HFFc6 (cell line): ENCODE data around the gene COPS4. TPM values are rescaled to one million over a fixed set of nuclear protein-coding genes. Genes with fewer than 3 reads are reported as not detected.
"Not testable (repeated sequence)": the region's sequence is repeated elsewhere in the genome, so short reads cannot be mapped to it uniquely, and the experiment has no call there.

Source experiments
- DNase-seq: peaks from one replicate; pipeline ENCODE4 v3.0.0-alpha.2; 2018
- H3K27ac Mint-ChIP-seq: 2 replicates; pipeline ENCODE4 v1.8.0; 2020; ENCODE audit warnings: mild to moderate bottlenecking, mixed read lengths
- H3K27me3 Mint-ChIP-seq: 2 replicates; pipeline ENCODE4 v1.8.0; 2021; ENCODE audit warnings: mild to moderate bottlenecking, moderate library complexity, mixed read lengths; ENCODE audit not compliant: insufficient read depth
- H3K36me3 Mint-ChIP-seq: 2 replicates; pipeline ENCODE4 v1.8.0; 2021; ENCODE audit warnings: low read depth, mixed read lengths
- H3K4me1 Mint-ChIP-seq: 2 replicates; pipeline ENCODE4 v1.8.0; 2020; ENCODE audit warnings: low read depth, mixed read lengths
- H3K4me3 Mint-ChIP-seq: 2 replicates; pipeline ENCODE4 v1.8.0; 2020; ENCODE audit warnings: mild to moderate bottlenecking, moderate library complexity, mixed read lengths
- H3K9me3 Mint-ChIP-seq: 2 replicates; pipeline ENCODE4 v1.8.0; 2020; ENCODE audit warnings: mild to moderate bottlenecking, mixed read lengths
- total RNA-seq, 6 experiments: library from RNA; stranded (reverse); fragmentation: NEBNext Ultra II Directional; extraction: Animal tissue kit (Norgen Biotek cat#: 25700); gene quantifications; 2 replicates in 1 of 6; 3 replicates in 5 of 6; pipeline ENCODE4 v1.2.3, GENCODE V29; 2021
- TF ChIP-seq, protein P1 (sequence below): fragments of 200-600 bp; sonication (generic); IDR thresholded peaks from 2 replicates; pipeline ENCODE4 v1.5.0; 2021; ENCODE audit warnings: antibody characterized with exemption, mild to moderate bottlenecking

COPS4 gene
- total RNA-seq, 6 experiments from 2014 or later: 56.4 to 73.6 (median 69.2) TPM

DNA sequence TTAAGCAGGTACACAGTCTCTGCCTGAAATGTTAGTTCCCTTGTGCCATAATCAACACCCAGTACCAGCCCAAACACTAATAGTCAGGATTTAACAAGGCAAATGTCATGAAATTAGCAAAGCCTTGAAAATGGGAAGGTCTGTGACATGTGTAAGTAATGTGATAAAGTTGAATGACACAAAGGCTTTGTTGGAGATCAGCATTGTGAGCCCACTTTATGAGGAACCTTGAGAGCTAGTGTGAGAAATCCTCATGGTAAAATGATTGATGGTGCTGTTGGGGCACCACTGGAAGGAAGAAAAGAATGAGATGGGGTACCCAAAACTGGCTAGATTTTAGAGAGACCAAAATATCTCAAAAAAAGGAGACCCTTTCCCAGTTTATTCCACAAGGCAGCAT lies 21.1 kb upstream of the COPS4 start:
- no peak for DNase-seq
- H3K4me1 Mint-ChIP-seq: peaks cover 34% of the 10 kb centered on the region
- TF ChIP-seq, protein P1, sequence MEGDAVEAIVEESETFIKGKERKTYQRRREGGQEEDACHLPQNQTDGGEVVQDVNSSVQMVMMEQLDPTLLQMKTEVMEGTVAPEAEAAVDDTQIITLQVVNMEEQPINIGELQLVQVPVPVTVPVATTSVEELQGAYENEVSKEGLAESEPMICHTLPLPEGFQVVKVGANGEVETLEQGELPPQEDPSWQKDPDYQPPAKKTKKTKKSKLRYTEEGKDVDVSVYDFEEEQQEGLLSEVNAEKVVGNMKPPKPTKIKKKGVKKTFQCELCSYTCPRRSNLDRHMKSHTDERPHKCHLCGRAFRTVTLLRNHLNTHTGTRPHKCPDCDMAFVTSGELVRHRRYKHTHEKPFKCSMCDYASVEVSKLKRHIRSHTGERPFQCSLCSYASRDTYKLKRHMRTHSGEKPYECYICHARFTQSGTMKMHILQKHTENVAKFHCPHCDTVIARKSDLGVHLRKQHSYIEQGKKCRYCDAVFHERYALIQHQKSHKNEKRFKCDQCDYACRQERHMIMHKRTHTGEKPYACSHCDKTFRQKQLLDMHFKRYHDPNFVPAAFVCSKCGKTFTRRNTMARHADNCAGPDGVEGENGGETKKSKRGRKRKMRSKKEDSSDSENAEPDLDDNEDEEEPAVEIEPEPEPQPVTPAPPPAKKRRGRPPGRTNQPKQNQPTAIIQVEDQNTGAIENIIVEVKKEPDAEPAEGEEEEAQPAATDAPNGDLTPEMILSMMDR: no peak
- H3K4me3 Mint-ChIP-seq: peak overlapping the region; percentile 93
- H3K27me3 Mint-ChIP-seq: peaks cover 2% of the 10 kb centered on the region; the same call in 1 of the 2 replicates
- peak overlapping the region; percentile 91 for H3K27ac Mint-ChIP-seq
- no peaks in the 10 kb centered on the region for H3K9me3 Mint-ChIP-seq
- no peaks in the 10 kb centered on the region for H3K36me3 Mint-ChIP-seq

DNA sequence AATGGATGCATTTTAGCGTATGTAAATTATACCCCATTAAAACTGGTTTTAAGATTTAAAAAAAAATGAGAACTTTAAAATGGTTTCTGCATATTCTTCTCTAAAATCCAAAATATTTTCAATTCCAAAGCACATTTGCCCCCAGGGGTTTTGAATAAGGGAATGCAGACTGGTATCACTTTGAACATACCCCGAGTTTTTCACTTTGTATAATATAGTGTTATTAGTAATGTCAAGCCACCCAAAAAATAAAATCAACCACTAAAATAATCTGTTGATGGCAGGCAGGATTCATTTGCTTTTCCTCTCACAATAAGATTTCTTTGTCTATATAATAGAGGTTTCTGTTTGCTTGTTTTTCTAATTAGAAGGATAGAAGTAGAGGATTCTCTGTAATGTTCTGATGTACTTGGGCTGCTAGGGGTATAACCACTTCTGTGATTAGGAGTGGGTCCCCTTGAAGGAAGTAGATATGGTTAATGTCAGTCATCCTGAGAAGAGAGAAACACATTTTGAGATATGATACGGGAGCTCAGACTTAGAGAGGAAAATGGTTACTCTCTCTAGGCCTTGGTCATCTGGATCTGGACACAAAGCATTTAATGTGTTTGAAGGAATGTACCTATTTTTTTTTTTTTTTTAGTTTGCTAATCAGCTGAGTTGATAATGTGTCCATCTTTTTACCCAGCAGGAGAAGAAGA lies 15.0 kb upstream of the COPS4 start:
- Mint-ChIP-seq H3K4me3 (no peak overlapping the region), H3K27me3 (no peaks in the 10 kb centered on the region; the same call in 1 of the 2 replicates), H3K9me3 (peaks cover 15% of the 10 kb centered on the region), H3K4me1 (peaks cover 20% of the 10 kb centered on the region), H3K27ac (no peak overlapping the region), H3K36me3 (peaks cover 14% of the 10 kb centered on the region)
- TF ChIP-seq, protein P1: no peak
- no peak for DNase-seq

DNA sequence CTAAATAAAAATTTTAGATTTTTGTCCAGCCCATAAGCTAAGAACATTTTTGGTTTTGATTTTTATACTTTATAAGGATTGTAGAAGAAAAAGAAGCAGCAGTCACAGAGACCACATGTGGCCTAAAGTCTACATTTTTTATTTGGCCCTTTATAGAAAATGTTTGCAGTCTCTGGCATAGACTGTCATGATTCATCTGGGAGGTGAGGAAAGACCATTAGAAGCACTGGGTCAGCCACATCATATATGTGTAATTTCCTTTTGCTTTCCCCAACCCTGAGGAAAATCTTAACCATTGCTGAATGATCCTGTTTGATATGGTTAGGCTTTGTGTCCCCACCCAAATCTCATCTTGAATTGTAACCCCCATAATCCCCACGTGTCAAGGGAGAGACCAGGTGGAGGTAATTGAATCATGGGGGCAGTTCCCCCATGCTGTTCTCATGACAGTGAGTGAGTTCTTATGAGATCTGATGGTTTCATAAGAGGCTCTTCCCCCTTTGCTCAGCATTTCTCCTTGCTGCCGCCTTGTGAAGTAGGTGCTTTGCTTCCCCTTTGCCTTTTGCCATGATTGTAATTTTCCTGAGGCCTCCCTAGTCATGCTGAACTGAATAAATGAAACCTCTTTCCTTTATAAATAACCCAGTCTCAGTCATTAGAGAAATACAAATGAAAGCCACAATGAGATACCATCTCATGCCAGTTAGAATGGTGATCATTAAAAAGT lies 12.1 kb upstream of the COPS4 start:
- peak overlapping the region; percentile 84 for H3K27ac Mint-ChIP-seq
- TF ChIP-seq, protein P1: no peak
- peak overlapping the region; percentile 46 for H3K4me3 Mint-ChIP-seq
- H3K4me1 Mint-ChIP-seq: peaks cover 20% of the 10 kb centered on the region
- peaks cover 4% of the 10 kb centered on the region; the same call in 1 of the 2 replicates for H3K27me3 Mint-ChIP-seq
- peaks cover 31% of the 10 kb centered on the region for H3K9me3 Mint-ChIP-seq
- peak; percentile 52 for DNase-seq
- H3K36me3 Mint-ChIP-seq: peaks cover 28% of the 10 kb centered on the region

DNA sequence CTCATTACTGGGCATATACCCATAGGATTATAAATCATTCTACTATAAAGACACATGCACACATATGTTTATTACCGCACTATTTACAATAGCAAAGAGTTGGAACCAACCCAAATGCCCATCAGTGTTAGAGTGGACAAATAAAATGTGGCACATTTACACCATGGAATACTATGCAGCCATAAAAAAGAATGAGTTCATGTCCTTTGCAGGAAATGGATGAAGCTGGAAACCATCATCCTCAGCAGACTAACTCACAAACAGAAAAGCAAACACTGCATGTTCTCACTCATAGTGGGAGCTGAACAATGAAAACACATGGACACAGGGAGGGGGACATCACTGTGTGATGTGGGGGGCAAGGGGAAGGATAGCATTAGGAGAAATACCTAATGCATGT lies 11.4 kb upstream of the COPS4 start:
- Mint-ChIP-seq H3K4me1 (peaks cover 20% of the 10 kb centered on the region), H3K9me3 (peaks cover 31% of the 10 kb centered on the region), H3K36me3 (peaks cover 28% of the 10 kb centered on the region)
- H3K27ac Mint-ChIP-seq, DNase-seq, H3K4me3 Mint-ChIP-seq, H3K27me3 Mint-ChIP-seq: not testable (repeated sequence)

DNA sequence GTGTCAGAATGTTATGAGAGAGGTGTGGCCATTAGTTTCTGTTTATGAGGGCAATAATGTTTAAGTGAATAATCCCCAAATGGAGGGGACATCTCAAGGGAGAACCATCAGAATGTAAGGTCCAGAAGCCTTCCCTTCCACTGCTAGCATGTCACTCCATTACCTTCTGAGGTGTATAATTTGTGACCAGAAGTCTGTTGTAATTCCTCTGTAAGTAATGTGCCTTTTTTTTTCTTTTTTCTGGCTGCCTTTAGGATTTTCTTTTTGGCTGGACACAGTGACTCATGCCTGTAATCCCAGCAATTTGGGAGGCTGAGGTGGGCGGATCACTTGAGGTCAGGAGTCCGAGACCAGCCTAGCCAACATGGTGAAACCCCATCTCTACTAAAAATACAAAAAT lies 10.8 kb upstream of the COPS4 start:
- Mint-ChIP-seq H3K4me1 (peaks cover 20% of the 10 kb centered on the region), H3K27me3 (peaks cover 4% of the 10 kb centered on the region; the same call in 1 of the 2 replicates), H3K27ac (no peak overlapping the region), H3K4me3 (no peak overlapping the region), H3K36me3 (peaks cover 28% of the 10 kb centered on the region), H3K9me3 (peaks cover 31% of the 10 kb centered on the region)
- TF ChIP-seq, protein P1: no peak
- DNase-seq: no peak

DNA sequence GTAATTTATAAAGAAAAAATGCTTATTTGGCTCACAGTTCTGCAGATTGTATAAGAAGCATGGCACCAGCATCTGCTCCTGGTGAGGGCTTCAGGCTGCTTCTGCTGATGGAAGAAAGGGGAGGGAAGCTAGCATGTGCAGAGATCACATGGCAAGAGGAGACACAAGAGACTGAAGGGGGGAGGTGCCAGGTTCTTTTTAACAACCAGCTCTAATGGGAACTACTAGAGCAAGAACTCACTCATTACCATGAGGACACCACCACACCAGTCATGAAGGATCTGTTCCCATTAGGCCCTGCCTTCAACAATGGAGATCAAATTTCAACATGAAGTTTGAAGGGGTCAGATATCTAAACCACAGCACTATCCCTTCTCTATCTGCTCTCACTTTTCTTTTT lies 9.4 kb upstream of the COPS4 start:
- Mint-ChIP-seq H3K27me3 (peaks cover 4% of the 10 kb centered on the region; the same call in 1 of the 2 replicates), H3K9me3 (peaks cover 31% of the 10 kb centered on the region), H3K4me3 (no peak overlapping the region), H3K36me3 (peaks cover 28% of the 10 kb centered on the region), H3K27ac (no peak overlapping the region), H3K4me1 (peaks cover 20% of the 10 kb centered on the region)
- no peak for DNase-seq
- TF ChIP-seq, protein P1: no peak
